Caki2 (cell line): ENCODE measurements around the gene SBF2. TPM values are rescaled to one million over a fixed set of nuclear protein-coding genes. Genes with fewer than 3 reads are reported as not detected.

Experiments
- DNase-seq: peaks from one replicate; pipeline ENCODE4 v3.0.0-alpha.2; 2015; ENCODE audit warnings: low read depth
- in situ Hi-C: cut with HindIII; loops from 2 replicates; pipeline ENCODE4 v1.10.0; 2016; ENCODE audit warnings: low sequenced_read_pairs, low pct_unique_long_range_greater_than_20kb, mixed read lengths
- total RNA-seq: library from RNA; depleted of rRNA; stranded (reverse); fragments of >200 nt; shearing (Covaris generic); gene quantifications from 2 replicates; pipeline ENCODE4 v1.2.3, GENCODE V29; 2014; ENCODE audit warnings: low replicate concordance

SBF2 gene
- total RNA-seq, 1 experiment from 2014 or later, result 10.1 TPM

DNA sequence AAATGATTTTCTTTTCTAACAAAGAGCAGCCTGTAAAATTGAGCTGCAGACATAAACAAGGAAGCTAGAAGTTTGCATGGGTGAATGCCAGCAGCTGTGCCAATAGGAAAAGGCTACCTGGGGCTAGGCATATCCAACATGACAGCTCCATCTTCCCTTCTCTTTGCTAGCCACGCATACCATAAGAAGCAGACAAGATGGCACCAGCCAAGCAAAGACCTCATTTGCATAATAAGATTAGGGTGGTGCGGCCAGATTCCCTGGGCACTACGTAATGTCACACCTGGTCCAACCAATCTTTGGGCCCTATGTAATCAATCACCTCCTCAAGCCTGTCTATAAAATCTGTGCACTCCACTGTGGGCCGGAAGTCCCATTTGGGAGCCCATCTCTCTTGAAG, 521.8 kb downstream of the SBF2 start:
- DNase-seq, result no peak
- in situ Hi-C loops, result no loop called here

DNA sequence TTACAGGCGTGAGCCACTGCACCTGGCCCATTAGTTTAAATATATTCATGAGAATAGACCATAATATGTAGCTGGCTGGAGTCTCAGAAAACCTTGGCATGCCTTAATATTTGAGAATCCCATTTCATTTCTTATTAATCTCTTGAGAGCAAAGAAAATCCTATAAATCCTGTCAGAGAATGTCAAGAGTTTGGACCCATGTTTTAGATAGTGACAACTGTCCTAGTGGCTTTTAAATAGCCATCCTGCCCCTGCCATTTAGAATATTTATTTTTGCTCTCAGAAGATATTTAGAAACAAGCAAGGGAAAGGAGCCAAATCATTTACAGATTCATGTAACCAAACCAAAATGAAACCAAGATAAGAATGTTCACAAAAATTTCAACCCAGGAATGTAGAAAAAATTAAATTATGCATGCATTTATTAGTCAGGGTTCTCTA, 522.9 kb downstream of the SBF2 start:
- DNase-seq, result no peak
- in situ Hi-C loops, result no loop called here

DNA sequence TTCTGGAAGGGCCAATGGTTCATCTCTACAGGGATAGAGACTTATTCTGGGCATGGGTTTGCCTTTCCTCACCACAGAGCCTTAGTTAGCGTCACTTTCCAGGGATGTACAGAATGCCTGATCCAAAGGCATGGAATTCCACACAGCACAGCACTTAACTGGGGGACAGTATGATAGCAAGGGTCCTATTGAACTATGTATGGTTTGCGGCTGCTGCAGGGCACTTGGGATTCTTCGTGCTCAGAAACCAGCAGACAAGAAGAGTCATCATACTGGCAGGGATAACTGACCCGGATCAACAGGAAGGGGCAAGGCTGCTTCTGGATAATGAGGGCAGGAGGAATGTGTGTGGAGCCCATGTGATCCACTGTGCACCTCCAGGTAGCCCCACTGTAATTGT, 524.4 kb downstream of the SBF2 start:
- in situ Hi-C loops, result no loop called here
- DNase-seq, result no peak

DNA sequence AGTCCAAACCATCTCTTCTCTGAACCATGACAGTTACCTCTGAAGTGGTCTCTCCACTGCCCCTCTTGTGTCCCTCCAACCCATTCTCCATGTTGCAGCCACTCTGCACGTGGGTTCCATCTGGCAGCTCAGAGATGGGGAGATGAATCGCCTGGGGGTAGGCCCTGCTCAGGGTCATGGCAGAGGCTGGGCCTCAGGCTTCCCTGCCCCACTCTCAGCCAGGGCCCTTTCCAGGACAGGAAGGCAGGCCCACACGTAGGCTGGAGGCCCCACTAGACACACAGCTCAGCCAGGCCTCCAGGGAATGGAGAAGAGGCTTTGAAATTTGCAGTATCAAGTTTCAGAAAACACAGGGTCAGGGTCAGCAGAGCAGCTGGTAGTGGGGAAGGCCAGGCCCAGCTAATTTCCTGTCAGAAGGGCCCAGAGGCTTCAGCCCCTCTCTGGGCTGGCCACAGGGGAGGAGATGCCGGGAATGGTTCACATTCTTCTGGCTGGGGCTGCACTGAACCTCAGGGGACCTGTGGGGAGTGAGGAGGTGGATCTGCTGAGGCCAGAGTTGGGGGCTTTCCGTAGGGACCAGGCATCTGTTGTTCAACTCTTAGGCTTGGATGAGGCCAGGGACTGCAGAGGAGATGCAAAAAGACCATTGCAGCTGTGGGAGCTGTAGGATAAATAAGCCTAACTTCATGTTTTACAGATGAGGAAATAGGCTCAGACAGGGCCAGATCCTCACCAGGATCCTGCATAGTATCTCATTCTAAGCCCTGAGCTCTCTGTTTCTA, 528.5 kb downstream of the SBF2 start:
- DNase-seq, result no peak
- in situ Hi-C loops, result no loop called here

DNA sequence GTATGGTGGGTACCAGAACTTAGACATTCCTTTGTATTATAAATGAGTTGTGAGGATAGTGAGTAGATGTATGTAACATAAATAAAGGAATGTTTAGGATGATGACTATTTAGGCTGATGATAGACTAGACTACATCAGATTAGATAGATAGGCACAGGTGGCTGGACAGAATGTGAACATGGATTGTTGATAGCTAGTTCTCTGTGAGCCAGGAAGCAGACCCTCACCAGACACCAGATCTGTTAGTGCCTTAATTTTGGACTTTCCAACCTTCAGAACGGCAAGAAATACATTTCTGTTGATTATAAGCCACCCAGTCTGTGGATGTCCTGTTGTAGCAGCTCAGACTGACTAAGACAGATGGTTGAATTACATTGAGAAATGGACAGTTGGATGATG, 530.7 kb downstream of the SBF2 start:
- DNase-seq, result no peak
- in situ Hi-C loops, result no loop called here

DNA sequence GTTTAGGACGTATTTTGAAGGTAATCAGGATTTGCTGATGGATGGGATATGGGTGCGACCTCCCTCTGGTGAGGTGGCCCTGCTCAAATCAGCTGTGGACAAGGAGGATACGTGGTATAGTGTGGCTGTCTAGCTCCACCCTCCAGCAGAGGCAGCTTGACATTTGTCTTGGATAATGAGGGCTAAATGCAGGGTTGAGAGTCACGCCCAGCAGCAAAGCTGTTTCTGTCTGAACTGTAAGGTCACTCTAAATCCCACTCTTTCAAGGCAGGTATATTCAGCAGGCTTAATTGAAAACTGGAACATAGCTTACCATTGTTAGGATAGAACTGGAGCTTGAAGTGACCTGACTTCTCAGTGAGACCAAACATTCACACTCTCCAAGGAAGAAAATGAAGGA, 531.5 kb downstream of the SBF2 start:
- DNase-seq, result no peak
- in situ Hi-C loops, result no loop called here

DNA sequence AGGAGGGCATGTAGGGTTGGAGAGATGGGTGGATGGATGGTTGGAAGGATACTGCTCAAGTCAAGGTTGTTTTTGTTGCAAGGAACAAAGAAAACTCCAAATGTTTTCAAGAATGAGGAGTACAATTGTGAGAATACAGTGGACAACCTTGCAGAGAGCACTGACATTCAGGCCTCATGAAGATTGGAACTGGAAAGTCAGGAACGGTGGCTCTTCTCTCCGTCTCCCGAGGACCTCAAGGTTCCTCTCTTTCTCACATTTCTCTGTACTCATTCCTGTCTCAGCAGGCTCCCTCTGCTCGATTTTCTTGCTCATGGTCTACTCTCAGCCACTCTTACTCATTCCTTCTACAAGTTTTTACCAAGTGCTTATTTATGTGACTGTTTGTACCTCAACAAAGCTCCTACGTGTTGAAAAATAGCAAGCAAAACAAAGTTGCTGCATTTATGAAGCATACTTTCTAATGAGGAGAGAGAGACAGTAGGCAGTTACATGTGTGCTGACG, 532.5 kb downstream of the SBF2 start:
- in situ Hi-C loops, result no loop called here
- no peak for DNase-seq

DNA sequence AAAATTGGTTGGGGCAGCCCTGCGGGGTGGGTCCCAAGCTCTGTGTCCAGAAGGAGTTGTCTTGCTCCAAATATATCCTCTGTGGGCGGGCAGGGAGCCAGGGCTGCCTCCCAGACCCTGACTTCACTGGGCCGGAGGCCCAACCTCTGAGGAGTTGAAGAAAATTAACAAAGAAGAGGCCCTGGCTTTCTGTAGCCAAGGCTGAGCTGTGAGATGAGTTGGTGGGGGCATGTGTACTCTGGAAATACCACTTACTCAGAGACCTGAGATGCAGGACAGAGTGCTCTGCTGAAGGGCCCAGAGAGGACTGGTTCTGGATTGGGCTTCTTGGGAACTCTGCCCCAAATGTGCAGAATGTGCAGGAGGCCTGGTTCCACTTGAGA, 533.8 kb downstream of the SBF2 start:
- no peak for DNase-seq
- in situ Hi-C loops, result no loop called here

DNA sequence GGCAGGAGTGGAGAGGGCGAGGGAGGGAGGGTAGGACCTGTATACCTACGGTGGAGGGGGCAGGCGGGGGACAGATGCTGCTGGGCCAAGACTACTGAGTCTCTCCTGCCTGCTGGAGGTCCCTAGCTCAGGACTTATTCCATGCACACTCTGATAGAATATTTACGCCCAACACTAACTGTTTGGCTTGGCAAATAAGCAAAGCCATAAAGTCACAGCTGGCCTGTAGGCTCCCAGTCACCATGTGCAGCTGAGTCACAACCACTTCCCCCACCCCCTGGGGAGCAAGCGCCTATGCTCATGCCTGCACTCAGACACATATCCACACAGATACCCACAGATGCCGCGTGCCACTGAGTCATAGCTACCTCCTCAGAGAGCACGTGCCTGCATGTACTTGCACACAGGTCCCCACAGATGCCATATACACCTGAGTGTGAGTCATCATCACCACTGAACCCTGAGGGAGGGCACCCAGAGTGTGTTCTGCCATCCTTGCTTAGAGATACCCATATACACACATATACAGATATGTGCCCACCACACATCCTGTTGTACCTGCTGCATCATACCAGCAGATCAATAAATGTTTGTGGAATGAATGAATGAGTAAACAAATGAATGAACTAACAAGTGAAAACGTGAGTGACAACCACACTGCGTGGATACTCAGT, 534.4 kb downstream of the SBF2 start:
- in situ Hi-C loops, result no loop called here
- peak; percentile 99 for DNase-seq

DNA sequence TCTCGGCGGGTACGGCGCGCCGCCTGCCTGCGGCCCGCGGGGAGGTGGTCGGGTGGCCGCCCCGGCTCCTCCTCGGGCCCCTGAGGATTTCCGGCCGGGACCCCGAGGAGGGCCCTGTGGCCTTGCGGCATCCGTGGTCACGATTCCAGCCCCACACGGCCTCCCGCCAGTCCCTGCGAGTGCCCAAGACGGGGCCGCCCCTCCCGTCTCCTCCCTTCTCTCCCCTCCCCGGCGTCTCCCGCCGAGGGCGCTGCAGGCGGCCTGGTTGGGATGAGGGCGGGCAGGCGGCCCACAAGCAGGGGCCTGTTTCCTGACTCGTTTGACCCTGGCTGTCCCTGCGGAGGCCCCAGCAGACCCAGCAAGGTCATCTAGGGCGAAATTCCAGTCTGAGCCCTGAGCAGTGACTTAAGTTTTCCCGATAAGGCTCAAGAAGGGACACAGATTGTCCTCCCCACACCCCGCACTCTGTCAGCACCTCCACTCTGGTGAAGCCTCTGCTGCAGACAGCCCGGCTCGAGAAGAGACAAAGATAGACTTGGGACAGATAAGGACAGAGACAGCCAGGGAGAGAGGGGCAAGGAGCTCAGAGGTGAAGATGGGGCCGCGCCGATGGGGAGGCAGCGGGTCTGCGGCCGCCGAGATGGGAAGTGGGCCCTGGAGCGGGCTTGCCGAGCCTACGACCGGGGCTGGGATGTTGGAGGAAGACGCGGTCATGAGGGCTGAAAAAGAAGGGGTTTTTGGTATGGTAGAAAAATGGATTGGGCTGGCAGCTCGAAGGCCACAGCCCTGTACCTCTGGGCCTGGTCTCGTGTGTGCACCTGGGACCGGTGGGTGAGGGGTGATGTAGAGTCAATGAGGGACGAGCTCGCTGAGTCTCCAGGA, 535.1 kb downstream of the SBF2 start:
- in situ Hi-C loops, result no loop called here
- DNase-seq, result peak; percentile 88

DNA sequence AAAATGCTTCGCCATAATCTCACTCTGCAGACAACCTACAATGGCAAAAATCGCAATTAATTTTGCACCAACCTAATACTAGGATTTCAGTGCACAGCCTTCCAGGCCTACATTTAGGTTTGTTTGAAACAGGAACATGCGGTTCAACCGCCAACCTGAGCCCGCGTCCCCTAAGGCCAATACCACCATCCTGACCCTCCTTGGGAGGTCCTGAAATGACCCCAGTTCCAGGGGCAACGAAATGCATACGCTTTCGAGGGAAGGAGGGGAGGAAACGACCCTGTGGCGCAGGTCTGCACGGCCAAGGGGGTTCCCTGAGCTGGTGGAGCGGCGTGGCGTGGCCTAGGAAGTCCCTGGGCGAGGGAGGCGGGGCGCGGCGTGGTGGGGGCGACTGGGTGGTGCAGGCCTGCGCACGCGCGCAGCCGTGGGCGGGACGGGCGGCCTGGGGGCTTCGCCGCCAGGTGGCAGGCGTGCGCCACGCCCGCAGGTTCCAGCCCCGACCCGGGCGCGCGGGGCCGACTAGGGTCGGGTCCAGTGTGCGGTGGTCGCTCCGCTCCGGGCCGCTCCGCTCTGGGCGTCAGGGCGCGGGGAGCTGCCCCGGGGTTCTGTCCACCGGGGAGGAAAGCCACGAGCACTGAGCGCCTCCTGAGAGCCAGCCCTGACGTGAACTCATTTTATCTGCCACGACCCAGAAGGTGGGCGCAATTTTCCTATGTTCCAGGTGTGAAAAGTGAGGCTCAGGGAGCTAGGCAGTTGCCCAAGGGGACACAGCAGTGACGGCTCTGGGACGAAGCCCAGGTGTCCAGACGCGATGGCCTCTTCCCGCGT, 536.0 kb downstream of the SBF2 start:
- in situ Hi-C loops, result no loop called here
- peak; percentile 73 for DNase-seq

DNA sequence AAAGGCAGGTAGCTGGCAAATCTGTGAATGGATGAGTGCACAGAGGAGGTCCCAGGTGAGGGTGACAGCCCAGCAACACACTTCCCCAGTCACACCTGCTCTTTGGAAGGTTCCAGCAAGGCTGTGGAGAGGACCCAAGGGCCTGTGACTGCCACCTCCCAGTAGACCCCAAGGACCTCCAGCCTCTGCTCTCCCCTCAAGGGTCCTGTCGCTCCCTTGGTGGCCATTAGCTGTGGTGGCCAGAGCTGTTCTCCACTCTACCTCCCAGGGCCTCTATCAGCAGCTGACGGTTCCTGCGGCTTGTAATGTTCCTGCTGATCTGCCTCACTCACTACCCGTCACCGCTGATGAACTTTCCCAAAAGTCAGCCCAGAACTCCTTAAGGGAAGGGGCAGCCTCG, 537.1 kb downstream of the SBF2 start:
- in situ Hi-C loops, result no loop called here
- no peak for DNase-seq

DNA sequence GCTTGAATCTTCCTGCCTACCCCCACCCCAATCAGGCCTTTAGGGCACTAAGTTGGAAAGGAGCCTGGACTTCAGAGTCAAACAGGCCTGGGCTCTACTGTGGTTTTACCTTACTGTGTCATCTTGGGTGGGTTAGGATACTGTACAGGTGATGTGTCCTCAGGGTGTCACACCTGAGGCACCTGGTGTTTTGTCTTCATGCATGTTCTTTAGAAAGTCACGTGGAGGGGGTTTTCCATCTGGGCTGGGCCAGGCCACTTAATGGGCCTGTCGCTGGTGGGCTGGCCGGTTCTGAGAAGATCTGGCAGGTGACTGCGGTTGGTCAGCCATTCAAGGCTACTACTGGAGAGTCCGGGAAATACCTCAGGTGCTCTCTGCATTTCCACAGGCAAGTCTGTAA, 537.6 kb downstream of the SBF2 start:
- in situ Hi-C loops, result no loop called here
- DNase-seq, result no peak

DNA sequence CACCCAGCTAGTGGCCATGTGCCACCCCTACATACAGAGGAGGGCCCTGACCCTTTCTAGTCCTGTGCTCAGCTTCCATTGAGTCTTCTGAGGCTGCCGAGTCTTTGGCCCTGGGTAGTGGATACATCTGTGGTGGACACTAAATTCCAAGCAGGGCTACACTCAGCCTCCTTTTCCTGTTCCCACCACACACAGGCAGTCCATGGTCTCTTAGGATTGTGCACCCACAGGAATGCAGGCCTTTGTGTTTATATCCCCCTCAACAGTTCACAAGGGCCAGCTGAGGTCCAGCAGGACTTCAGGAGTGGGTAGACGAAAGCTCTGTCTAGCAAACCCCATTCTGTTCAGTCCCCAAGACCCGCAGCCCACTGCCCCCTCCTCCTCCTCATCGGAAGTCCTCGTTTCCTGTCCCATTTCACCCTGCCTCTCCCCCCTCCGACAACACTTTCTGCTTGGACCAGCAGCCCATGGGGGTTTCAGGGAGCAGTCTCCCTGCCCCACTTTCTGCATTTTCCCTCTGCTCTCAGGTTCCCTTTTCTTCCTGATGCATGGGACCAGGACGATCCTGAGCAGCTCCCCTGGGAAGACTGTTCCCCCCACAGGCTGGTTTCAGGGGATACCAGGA, 538.3 kb downstream of the SBF2 start:
- in situ Hi-C loops, result no loop called here
- no peak for DNase-seq

DNA sequence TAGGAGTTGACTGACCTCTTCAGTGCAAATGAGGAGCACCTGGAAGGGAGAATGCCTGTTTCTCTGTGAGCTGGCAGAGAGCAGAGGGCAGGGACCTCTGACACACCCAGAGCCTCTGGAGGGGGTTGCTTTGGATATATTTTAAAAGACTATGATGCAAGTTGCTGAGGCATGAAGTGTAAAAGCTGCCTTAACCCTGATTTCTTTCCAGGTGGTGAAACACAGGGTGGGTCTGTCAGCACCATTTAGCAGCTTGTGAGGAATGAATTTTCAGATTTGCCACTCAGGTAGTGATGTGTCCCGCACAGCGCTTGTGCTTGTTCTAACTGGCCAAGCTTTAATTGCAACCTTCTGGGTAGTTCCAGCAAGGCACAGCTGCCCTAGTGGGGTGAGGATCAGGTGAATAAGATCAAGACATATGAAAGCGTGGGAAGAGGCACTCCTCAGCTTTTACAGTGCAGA, 540.0 kb downstream of the SBF2 start:
- DNase-seq, result peak; percentile 30
- in situ Hi-C loops, result no loop called here

DNA sequence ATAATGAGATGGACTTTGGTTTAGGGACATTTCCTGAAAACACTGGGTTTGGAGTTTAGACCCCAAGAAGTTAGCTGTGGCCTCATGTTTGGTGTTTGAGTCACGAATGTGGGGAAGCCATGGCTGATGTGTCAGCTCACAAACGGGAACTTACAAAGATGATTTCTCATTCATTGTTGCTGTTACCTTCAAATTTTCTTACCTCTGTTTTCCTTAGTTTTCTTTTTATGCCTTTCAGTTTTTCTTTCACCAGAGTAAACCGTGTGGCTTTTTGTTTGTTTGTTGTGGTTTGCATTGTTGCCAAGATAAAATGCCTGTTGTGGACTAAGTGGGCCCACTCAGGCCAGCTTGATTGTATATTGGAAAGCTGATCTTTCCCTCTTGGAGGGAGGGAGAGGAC, 541.0 kb downstream of the SBF2 start:
- in situ Hi-C loops, result no loop called here
- DNase-seq, result no peak

DNA sequence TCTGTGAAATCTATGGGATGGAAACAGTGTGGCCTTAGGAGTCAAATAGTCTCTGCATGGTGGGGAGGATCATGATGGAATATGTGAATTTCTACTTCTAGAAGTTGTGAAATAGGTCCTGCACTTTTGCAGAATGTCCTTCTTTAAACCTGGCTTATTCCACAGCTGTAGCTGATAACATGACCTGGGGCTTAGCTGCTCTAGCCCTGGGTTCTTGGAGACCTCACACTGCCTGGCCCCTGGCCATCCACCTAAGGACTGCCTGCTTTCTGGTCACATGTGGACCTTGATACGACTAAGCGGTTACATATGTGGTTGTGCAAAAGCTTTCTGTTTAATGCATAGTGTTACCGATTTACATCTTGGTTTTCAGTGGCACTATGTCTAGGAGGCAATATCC, 541.9 kb downstream of the SBF2 start:
- no peak for DNase-seq

DNA sequence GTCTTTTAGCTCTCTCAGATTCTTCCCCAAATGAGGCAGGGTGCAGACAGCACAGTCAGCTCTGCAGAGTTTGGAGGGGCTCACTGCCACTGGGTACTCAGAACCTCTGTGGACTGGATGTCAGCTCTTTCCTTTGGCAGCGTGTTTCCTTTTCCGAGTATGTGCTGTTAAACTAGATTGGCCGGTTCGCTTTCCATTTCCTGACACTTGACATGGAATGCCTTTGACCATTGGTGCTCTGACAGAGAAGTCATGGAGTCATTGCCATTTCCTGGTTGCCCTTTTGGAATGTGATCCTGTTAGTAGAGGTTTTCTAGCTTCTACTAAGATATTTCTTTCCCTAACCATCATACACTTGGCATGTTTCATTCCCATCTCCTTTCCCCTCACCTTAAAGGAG, 543.5 kb downstream of the SBF2 start:
- in situ Hi-C loops, result no loop called here
- DNase-seq, result no peak

More for the DNA sequence above, 541.9 kb downstream of the SBF2 start:
- in situ Hi-C loops, result no loop called here
